ENCODE data around the gene DCUN1D2. TPM values are rescaled to one million over a fixed set of nuclear protein-coding genes. Genes with fewer than 3 reads are reported as not detected.

The DCUN1D2 gene
- total and polyA plus RNA-seq, 8 donors: 4.8 to 18.3 (median 8.3) TPM

- no peak overlapping the region for H3K27ac ChIP-seq
- FAIRE-seq: no peak
- DNase-seq: no peak
- intact Hi-C loops (cut with DNase I): no loop called here
- ATAC-seq: no peak
- H3K9me3 ChIP-seq: no peaks in the 10 kb centered on the region
- H3K27me3 ChIP-seq: no peaks in the 10 kb centered on the region
- TF ChIP-seq, protein P1, sequence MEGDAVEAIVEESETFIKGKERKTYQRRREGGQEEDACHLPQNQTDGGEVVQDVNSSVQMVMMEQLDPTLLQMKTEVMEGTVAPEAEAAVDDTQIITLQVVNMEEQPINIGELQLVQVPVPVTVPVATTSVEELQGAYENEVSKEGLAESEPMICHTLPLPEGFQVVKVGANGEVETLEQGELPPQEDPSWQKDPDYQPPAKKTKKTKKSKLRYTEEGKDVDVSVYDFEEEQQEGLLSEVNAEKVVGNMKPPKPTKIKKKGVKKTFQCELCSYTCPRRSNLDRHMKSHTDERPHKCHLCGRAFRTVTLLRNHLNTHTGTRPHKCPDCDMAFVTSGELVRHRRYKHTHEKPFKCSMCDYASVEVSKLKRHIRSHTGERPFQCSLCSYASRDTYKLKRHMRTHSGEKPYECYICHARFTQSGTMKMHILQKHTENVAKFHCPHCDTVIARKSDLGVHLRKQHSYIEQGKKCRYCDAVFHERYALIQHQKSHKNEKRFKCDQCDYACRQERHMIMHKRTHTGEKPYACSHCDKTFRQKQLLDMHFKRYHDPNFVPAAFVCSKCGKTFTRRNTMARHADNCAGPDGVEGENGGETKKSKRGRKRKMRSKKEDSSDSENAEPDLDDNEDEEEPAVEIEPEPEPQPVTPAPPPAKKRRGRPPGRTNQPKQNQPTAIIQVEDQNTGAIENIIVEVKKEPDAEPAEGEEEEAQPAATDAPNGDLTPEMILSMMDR (IDR thresholded peaks at IDR 0.05): no peak
- WGBS, 2 donors: 89 to 94% methylated on average over 36 of the region's 36 CpGs
- no peak overlapping the region for H3K4me3 ChIP-seq
- peaks cover 0 to 6% (median 0%) of the 10 kb centered on the region in 3 donors for H3K36me3 ChIP-seq
- H3K4me1 ChIP-seq: peaks cover 0 to 4% (median under 1%) of the 10 kb centered on the region in 3 donors
These were observed 6.8 kb downstream of the DCUN1D2 start for GRCh38 chr13:113483504-113484293.

DNA sequence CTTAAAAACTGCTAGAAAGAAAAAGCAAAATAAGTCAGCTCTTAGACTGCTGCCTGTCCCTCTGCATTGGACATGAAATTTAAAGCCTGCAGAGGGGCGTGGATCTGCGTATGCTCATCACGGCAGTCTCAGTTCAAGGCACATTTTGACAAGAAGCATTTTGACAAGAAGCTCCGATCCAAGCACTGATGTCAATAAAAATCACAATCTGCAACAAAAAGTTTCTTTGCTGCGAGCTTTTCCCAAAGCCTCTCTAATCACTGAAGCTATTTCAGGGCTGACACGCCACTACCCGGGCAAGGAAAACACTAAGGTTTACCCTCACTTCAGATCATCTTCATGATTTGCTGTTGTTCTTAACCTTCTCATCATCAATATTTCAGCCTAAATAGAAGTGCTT, 7.4 kb downstream of the DCUN1D2 start:
- DNase-seq: no peak
- no peak overlapping the region for H3K27ac ChIP-seq
- peaks cover 0 to 6% (median 0%) of the 10 kb centered on the region in 3 donors for H3K36me3 ChIP-seq
- WGBS, 2 donors: 91 to 93% methylated on average over 7 of the region's 7 CpGs
- ATAC-seq: no peak
- TF ChIP-seq, protein P1 (IDR thresholded peaks at IDR 0.05): no peak
- H3K4me3 ChIP-seq: no peak overlapping the region
- no peaks in the 10 kb centered on the region for H3K9me3 ChIP-seq
- no peak for FAIRE-seq
- H3K4me1 ChIP-seq: peaks cover 0 to 4% (median 0%) of the 10 kb centered on the region in 3 donors
- intact Hi-C loops (cut with DNase I): no loop called here
- H3K27me3 ChIP-seq: no peaks in the 10 kb centered on the region

DNA sequence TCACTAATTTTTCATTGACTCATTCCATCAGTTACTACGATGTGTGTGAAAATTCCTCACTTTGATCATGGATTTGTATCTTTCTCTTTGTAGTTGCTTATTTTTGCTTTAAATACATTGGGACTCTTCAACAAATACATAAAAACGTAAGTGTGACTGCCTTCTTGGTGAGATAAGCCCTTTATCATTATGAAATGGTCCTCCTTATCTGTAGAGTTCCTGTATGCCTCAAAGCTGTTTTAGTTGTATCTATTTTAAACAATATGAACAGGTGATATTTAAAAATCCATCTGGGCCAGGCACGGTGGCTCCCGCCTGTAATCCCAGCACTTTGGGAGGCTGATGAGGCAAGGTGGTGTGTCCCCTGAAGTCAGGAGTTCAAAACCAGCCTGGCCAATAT, 11.3 kb downstream of the DCUN1D2 start:
- intact Hi-C loops (cut with DNase I): no loop called here
- Histone ChIP-seq H3K27me3 (no peaks in the 10 kb centered on the region), H3K4me1 (peaks cover 0 to 4% (median 0%) of the 10 kb centered on the region in 3 donors), H3K36me3 (peaks cover 0 to 13% (median 0%) of the 10 kb centered on the region in 3 donors), H3K9me3 (no peaks in the 10 kb centered on the region), H3K27ac (no peak overlapping the region), H3K4me3 (no peak overlapping the region)
- TF ChIP-seq, protein P1 (IDR thresholded peaks at IDR 0.05): no peak
- 71 to 74% methylated on average over 4 of the region's 4 CpGs for WGBS, 2 donors
- FAIRE-seq (no peak), ATAC-seq (no peak), DNase-seq (no peak)

DNA sequence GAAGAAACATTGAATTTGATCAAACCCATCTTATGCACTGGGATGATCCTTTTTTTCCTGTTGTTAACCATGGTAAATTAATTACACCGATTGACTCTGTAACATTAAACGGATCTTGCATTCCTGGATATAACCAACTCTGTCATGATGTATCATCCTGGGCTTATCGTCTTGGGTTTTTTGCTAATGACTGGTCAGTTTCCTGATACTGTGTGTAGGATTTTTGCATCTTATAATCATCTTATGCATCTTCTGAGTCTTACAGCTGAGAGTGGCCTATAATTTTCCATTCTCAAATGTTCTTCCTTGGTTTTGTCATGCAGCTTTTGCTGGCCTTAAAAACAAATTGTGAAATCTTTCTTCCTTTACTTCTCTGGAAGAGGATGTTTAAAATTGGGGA, 12.8 kb downstream of the DCUN1D2 start:
- H3K36me3 ChIP-seq: peaks cover 0 to 19% (median 0%) of the 10 kb centered on the region in 3 donors
- intact Hi-C loops (cut with DNase I): no loop called here
- H3K27ac ChIP-seq: no peak overlapping the region
- WGBS, 2 donors: 96 to 98% methylated on average over 3 of the region's 3 CpGs
- DNase-seq: no peak
- TF ChIP-seq, protein P1 (IDR thresholded peaks at IDR 0.05): no peak
- ATAC-seq: no peak
- no peak overlapping the region for H3K4me3 ChIP-seq
- no peak for FAIRE-seq
- peaks cover 0 to 4% (median 0%) of the 10 kb centered on the region in 3 donors for H3K4me1 ChIP-seq
- H3K27me3 ChIP-seq: no peaks in the 10 kb centered on the region
- no peaks in the 10 kb centered on the region for H3K9me3 ChIP-seq

GRCh38 chr13:113476811-113477210, 13.7 kb downstream of the DCUN1D2 start:
- Histone ChIP-seq H3K9me3 (no peaks in the 10 kb centered on the region), H3K27ac (no peak overlapping the region), H3K36me3 (peaks cover 0 to 19% (median 0%) of the 10 kb centered on the region in 3 donors), H3K4me1 (no peaks in the 10 kb centered on the region), H3K27me3 (no peaks in the 10 kb centered on the region), H3K4me3 (no peak overlapping the region)
- TF ChIP-seq, protein P1 (IDR thresholded peaks at IDR 0.05): no peak
- 96 to 99% methylated on average over 7 of the region's 7 CpGs for WGBS, 2 donors
- no peak for ATAC-seq
- DNase-seq: no peak
- intact Hi-C loops (cut with DNase I): no loop called here
- no peak for FAIRE-seq

Measured in pancreas (tissue), 10 donors.